Non-pigmented ciliary epithelial cell (primary cell): ENCODE data around the gene TRIB2.

Experiments used
- DNase-seq: peaks from one replicate; pipeline ENCODE4 v3.0.0-alpha.2; 2010; ENCODE audit warnings: low read depth

Gene TRIB2

DNA sequence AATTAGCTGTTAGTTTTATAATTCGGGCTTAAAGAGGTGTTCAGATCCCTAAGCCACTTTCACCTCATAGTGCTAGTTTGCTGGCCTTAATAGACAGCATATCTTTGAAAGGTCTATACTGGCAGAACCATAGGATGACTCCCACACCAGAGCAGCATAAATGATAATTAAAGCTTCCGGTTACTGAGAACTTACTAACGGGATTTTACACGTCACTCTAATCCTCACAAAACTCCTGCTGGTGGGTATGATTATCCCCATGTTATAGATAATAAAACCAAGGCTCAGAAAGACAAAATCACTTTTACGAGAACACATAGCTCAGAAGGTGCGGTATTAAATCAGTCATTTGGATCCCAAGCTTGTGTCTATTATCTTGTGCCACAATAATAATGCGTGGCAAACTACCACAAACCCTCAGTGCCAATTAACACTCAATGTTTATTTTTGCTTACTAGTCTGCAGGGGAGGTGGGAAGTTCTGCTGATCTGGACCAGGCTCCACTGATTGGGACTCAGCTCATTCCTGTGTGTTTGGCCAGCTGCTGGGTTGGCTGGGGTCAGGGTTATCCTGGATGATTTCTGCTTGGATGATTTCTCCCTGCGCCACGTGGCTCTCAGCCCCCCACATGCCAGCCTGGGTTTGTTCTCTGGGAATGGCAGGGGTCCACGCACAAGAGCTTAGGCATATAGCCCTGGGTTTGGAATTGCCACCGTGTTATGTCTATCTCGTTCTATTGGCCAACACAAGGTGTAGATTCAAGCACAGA is 62.3 kb downstream of the TRIB2 start:
- no peak for DNase-seq

DNA sequence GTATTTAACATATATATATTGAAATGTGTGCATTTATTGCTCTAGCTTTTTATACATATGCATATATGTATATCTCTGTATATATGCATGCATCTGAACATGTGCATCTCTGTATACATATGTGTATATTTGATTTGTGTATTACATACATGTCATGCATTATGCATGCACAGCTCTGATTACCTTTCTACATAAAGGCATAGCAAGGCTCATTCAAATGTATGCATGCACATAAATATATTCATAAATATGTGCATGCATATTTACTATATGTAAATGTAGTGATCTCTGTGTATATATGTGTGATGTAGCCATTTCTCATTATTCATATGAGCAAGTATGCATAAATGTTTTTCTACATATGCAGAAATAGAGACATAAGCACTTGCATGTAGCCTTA is 64.6 kb downstream of the TRIB2 start:
- DNase-seq: no peak

DNA sequence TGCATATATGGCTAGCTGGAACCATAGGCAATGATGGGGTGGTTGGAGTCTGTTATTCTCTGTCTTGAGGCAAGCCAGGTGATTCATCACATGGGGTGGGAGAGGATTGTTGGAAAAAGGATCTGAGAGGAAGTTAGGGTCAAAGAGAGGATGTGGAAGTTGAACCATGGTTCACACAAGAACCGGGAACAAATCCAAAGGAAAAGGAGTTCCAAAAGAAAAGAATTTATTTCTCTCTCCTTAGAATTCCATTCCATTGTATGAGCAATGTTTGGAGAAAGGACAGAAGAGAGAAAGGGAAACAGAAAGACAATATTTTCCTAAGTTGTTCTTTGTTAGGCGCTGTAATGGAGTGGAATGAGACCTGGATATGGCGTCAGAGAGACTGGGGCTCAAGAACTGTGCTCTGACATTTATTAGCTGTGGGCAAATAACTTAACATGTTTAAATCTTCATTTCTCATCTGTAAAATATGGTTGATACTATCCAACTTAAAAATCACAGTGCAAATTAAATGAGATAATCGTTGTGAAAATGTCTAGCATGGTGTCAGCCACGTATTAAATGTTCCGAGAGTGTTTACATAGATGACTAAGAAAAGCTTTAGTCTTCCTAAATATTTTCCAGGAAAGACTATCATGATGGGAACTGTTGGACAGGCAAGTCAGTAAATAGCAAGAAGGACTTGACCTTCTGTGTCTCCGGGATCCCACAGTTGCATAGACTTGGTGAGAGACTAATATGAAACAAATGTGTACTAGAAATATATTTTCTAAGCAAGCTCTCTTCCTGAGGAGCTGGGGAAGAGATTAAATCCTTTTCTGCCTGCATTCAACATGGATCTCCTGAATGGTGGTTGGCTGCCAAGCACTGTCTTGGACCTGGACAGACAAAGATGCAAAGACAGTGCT is 71.4 kb downstream of the TRIB2 start:
- peak; percentile 50 for DNase-seq

GRCh38 chr2:12791906-12792305 is 75.2 kb downstream of the TRIB2 start:
- no peak for DNase-seq
